Neural crest cell (in vitro differentiated cells): ENCODE results near the gene TBL1Y. TPM values are rescaled to one million over a fixed set of nuclear protein-coding genes. Genes with fewer than 3 reads are reported as not detected.

ENCODE experiments used
- DNase-seq: peaks from one replicate; pipeline ENCODE4 v3.0.0; 2021; ENCODE audit warnings: low read depth, mixed read lengths, low spot score
- H3K27ac Mint-ChIP-seq: one replicate; pipeline ENCODE4 v1.8.0; 2021; ENCODE audit warnings: mild to moderate bottlenecking, mixed read lengths; ENCODE audit not compliant: unreplicated experiment
- H3K27me3 Mint-ChIP-seq: 2 replicates; pipeline ENCODE4 v1.8.0; 2021; ENCODE audit warnings: low read depth, mild to moderate bottlenecking, mixed read lengths
- H3K36me3 Mint-ChIP-seq: 2 replicates; pipeline ENCODE4 v1.8.0; 2021; ENCODE audit warnings: low read depth, mild to moderate bottlenecking, mixed read lengths
- H3K4me1 Mint-ChIP-seq: 2 replicates; pipeline ENCODE4 v1.8.0; 2021; ENCODE audit warnings: mixed read lengths
- H3K4me3 Mint-ChIP-seq: one replicate; pipeline ENCODE4 v1.8.0; 2021; ENCODE audit warnings: mild to moderate bottlenecking, mixed read lengths
- H3K9me3 Mint-ChIP-seq: 2 replicates; pipeline ENCODE4 v1.8.0; 2021; ENCODE audit warnings: mixed read lengths
- CTCF ChIP-seq: fragments of 200-600 bp; sonication (generic); conservative IDR thresholded peaks from 2 replicates; pipeline ENCODE4 v1.5.0; 2021; ENCODE audit warnings: antibody characterized with exemption, mild to moderate bottlenecking
- total RNA-seq: library from RNA; stranded (reverse); gene quantifications from 2 replicates; pipeline ENCODE4 v1.2.1, GENCODE V29; 2021

Gene TBL1Y
- total RNA-seq, 1 donor from 2014 or later: not detected

DNA sequence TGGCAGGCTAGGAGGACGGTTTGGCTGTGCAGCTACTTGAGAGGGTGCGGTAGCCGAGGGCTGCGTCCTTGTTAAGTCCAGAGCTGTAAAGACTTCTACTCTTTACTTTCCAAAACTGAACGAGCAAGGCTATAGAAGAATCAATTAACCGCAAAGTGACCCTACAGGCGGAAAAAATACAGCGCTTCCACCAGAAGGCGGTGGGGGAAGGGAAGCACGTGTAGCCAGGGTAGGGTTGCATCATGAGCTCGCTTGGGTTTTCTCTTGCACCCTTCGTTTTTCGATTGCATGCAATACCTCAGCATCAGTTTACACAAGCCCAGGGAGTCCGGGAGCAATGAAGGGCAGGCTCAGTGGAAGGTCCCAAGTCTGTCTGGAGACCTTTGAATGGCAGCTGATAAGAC, 1.4 kb upstream of the TBL1Y start:
- TF ChIP-seq CTCF: no peak
- Mint-ChIP-seq H3K27ac (no peak overlapping the region), H3K9me3 (no peaks in the 10 kb centered on the region), H3K4me1 (no peaks in the 10 kb centered on the region), H3K27me3 (no peaks in the 10 kb centered on the region), H3K36me3 (no peaks in the 10 kb centered on the region), H3K4me3 (no peak overlapping the region)
- no peak for DNase-seq

DNA sequence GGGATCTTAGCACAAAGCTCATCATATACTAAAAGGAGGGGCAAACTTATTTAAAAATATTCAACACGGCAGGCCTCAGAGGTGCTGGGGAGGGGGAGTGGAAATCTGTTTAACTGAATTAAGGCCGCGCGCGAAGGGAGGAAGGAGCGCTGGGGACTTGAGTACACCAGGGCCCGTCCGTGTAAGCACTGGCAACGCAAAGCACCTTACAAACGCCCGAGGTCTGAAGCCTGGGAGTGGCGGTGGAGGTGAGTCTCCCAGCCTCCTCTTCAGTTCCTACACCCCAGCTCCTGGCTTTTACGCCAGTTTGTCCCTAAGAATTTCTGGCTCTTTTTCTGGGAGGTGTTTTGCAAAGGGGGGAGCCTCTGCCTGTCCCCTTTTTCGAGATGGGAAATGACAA, 641 bp upstream of the TBL1Y start:
- no peaks in the 10 kb centered on the region for H3K9me3 Mint-ChIP-seq
- H3K36me3 Mint-ChIP-seq: no peaks in the 10 kb centered on the region
- TF ChIP-seq CTCF: no peak
- H3K27me3 Mint-ChIP-seq: no peaks in the 10 kb centered on the region
- H3K4me1 Mint-ChIP-seq: no peaks in the 10 kb centered on the region
- H3K27ac Mint-ChIP-seq: no peak overlapping the region
- H3K4me3 Mint-ChIP-seq: no peak overlapping the region
- no peak for DNase-seq

GRCh38 chrY:6911253-6911881, 870 bp downstream of the TBL1Y start, which contains the start of gene AMELY:
Gene AMELY, minus strand, starts transcription at chrY:6911752. Its CDS starts 39,144 bp downstream, at chrY:6872608.
- Mint-ChIP-seq H3K36me3 (no peaks in the 10 kb centered on the region), H3K4me1 (no peaks in the 10 kb centered on the region), H3K27ac (no peak within 1 kb of the TSS), H3K27me3 (no peaks in the 10 kb centered on the region), H3K4me3 (no peak within 1 kb of the TSS), H3K9me3 (no peaks in the 10 kb centered on the region)
- TF ChIP-seq CTCF: no peak
- DNase-seq: no peak

GRCh38 chrY:6913362-6913761, 2.9 kb downstream of the TBL1Y start:
- H3K27me3 Mint-ChIP-seq: no peaks in the 10 kb centered on the region
- H3K4me3 Mint-ChIP-seq: no peak overlapping the region
- no peak for DNase-seq
- no peak overlapping the region for H3K27ac Mint-ChIP-seq
- no peaks in the 10 kb centered on the region for H3K36me3 Mint-ChIP-seq
- H3K4me1 Mint-ChIP-seq: no peaks in the 10 kb centered on the region
- no peaks in the 10 kb centered on the region for H3K9me3 Mint-ChIP-seq
- TF ChIP-seq CTCF: no peak

- no peak for DNase-seq
- no peaks in the 10 kb centered on the region for H3K36me3 Mint-ChIP-seq
- no peaks in the 10 kb centered on the region for H3K9me3 Mint-ChIP-seq
- H3K27ac Mint-ChIP-seq: no peak overlapping the region
- H3K4me1 Mint-ChIP-seq: no peaks in the 10 kb centered on the region
- no peak overlapping the region for H3K4me3 Mint-ChIP-seq
- no peak for TF ChIP-seq CTCF
- H3K27me3 Mint-ChIP-seq: no peaks in the 10 kb centered on the region
Observed at GRCh38 chrY:6921061-6921460, 10.6 kb downstream of the TBL1Y start.
